Measurements from ENCODE around the gene NLRP14. TPM values are rescaled to one million over a fixed set of nuclear protein-coding genes. Genes with fewer than 3 reads are reported as not detected.
A peak's percentile ranks its signal among the peaks of the same experiment; 100 is the strongest.

Gene NLRP14
- total and polyA plus RNA-seq, 2 of the 8 experiments (the other 6 are each of a cell fraction or from before 2014, with no cell fraction given), result 0.05 TPM; not detected in 1

DNA sequence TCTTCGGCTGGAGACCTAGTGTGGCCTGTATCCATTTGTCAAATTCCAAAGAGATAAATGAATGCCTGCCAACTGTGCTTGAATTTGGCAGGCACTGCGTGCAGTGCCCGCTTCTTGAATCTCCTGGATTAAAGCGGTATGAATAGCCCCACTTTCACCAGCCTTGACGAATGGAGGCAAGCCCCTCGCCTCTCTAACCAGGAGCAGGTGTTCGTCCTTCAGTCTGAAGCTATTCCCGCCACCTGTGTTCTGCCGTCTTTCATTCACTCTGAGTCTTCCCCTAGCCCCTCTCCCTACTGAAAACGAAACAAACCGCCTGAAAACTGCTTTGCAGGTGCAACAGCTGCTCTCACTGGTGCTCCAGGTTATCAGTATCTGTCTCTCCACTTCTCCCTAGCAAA lies 11.2 kb downstream of the NLRP14 start:
- no peaks in the 10 kb centered on the region for H3K9me3 ChIP-seq (ENCODE audit: insufficient read depth in 2 of 2, low read depth in 1 of 2, low read length in 1 of 2)
- no peaks in the 10 kb centered on the region for H3K79me2 ChIP-seq (ENCODE audit: control insufficient read depth in 1 of 2, insufficient read depth in 2 of 2, low read length in 2 of 2)
- no peak overlapping the region for H3K9ac ChIP-seq (replicated peaks in 1 of 4; ENCODE audit: extremely low read depth in 1 of 4, low read depth in 3 of 4, low read length in 3 of 4)
- H3K14ac ChIP-seq (ENCODE audit: insufficient read length), result no peak overlapping the region
- H3K18ac ChIP-seq (ENCODE audit: extremely low read depth, low read length), result no peak overlapping the region
- 90% methylated on average over 11 of the region's 11 CpGs; no CpG with 5 or more reads in 1 of the 2 experiments for WGBS, 2 experiments (ENCODE audit: extremely low coverage in 1 of 2, insufficient coverage in 1 of 2, insufficient read length in 1 of 2, insufficient replicate concordance in 2 of 2, low coverage in 1 of 2, low lambda C conversion rate in 2 of 2, missing lambda C conversion rate in 1 of 2)
- no peak overlapping the region for H3K27ac ChIP-seq (ENCODE audit: low read depth, low read length)
- H4K91ac ChIP-seq (replicated peaks; ENCODE audit: insufficient read length, low read length), result no peak overlapping the region
- H3K4ac ChIP-seq (replicated peaks; ENCODE audit: insufficient read length, low read depth, low read length), result no peak overlapping the region
- no peak overlapping the region for H2BK20ac ChIP-seq (ENCODE audit: low read length)
- H2AK5ac ChIP-seq (ENCODE audit: low read depth, low read length), result no peak overlapping the region
- no peak overlapping the region for H4K5ac ChIP-seq (ENCODE audit: insufficient read length, low read depth, low read length)
- no peak overlapping the region for H3K4me3 ChIP-seq (ENCODE audit: extremely low read depth in 1 of 4, insufficient read depth in 2 of 4, low read depth in 3 of 4, low read length in 4 of 4)
- no peaks in the 10 kb centered on the region for H3K4me1 ChIP-seq (replicated peaks in 1 of 4; ENCODE audit: control insufficient read depth in 3 of 4, insufficient read depth in 4 of 4, low read length in 3 of 4)
- TF ChIP-seq, protein P1, sequence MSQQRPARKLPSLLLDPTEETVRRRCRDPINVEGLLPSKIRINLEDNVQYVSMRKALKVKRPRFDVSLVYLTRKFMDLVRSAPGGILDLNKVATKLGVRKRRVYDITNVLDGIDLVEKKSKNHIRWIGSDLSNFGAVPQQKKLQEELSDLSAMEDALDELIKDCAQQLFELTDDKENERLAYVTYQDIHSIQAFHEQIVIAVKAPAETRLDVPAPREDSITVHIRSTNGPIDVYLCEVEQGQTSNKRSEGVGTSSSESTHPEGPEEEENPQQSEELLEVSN (IDR thresholded peaks at IDR 0.05), result peak; percentile 76
- no peak for TF ChIP-seq SIX5 (IDR thresholded peaks at IDR 0.05; ENCODE audit: low read depth, low read length)
- H4K8ac ChIP-seq (ENCODE audit: extremely low read depth, insufficient read depth, low read length), result no peak overlapping the region
- H2BK12ac ChIP-seq (ENCODE audit: low read depth, low read length), result no peak overlapping the region
- ChIA-PET POLR2A (ENCODE audit: partially characterized antibody) (no interaction called here), CTCF (ENCODE audit: partially characterized antibody) (interaction anchor here (1.6 to 2.8 kb wide), 2 partner anchors 11 to 219 kb away, joined by 4 to 8 read pairs; partner anchors contain the start of genes NLRP14 and ZNF214)
- FAIRE-seq, result no peak
- H2BK5ac ChIP-seq (ENCODE audit: low read depth, low read length), result no peak overlapping the region
- no peak overlapping the region for H2AFZ ChIP-seq (ENCODE audit: low read length)
- no peaks in the 10 kb centered on the region for H3K36me3 ChIP-seq (ENCODE audit: control insufficient read depth in 2 of 4, insufficient read depth in 4 of 4, low read length in 3 of 4)
- no peaks in the 10 kb centered on the region for H4K20me1 ChIP-seq (replicated peaks in 1 of 2; ENCODE audit: control insufficient read depth in 1 of 2, insufficient read depth in 2 of 2, low read length in 2 of 2)
- no peaks in the 10 kb centered on the region; a peak in 1 of 7 replicates for H3K27me3 ChIP-seq (replicated peaks in 1 of 4; ENCODE audit: control insufficient read depth in 3 of 4, extremely low read depth in 1 of 4, insufficient read depth in 3 of 4, low read length in 3 of 4)
- H3K23ac ChIP-seq (ENCODE audit: insufficient read length), result no peak overlapping the region
- H3K56ac ChIP-seq (replicated peaks; ENCODE audit: insufficient read length, low read depth, low read length), result no peak overlapping the region
- no peak overlapping the region for H3K4me2 ChIP-seq (ENCODE audit: insufficient read depth in 1 of 2, low read depth in 2 of 2, low read length in 2 of 2)
- no peaks in the 10 kb centered on the region for H3K79me1 ChIP-seq (ENCODE audit: low read depth, low read length)
- H2BK15ac ChIP-seq (ENCODE audit: low read length), result no peak overlapping the region
- no peaks in the 10 kb centered on the region for H3K23me2 ChIP-seq (ENCODE audit: low read depth, low read length)
- no peak overlapping the region for H2BK120ac ChIP-seq (replicated peaks; ENCODE audit: low read depth, low read length)
- no peak for DNase-seq (ENCODE audit: low read depth in 1 of 2, low spot score in 2 of 2)
